NT2/D1 (cell line): ENCODE data around the gene CTIF.

Experiments
- DNase-seq: peaks from one replicate; pipeline ENCODE4 v3.0.0-alpha.2; 2011; ENCODE audit warnings: low read depth, low spot score
- H3K27me3 ChIP-seq: 2 replicates; pipeline ENCODE4 v1.6.0; 2011; ENCODE audit warnings: mild to moderate bottlenecking; ENCODE audit not compliant: insufficient read length, insufficient read depth
- H3K36me3 ChIP-seq: 2 replicates; pipeline ENCODE4 v1.6.1; 2011; ENCODE audit warnings: mild to moderate bottlenecking, low read length, mixed read lengths; ENCODE audit not compliant: insufficient read depth, insufficient read length
- H3K4me1 ChIP-seq: 2 replicates; pipeline ENCODE4 v1.5.1; 2011; ENCODE audit not compliant: insufficient read depth, insufficient read length
- H3K4me3 ChIP-seq: 2 replicates; pipeline ENCODE4 v1.5.1; 2011; ENCODE audit warnings: low read depth; ENCODE audit not compliant: insufficient read length
- H3K9ac ChIP-seq: 2 replicates; pipeline ENCODE4 v1.6.0; 2011; ENCODE audit warnings: low read depth; ENCODE audit not compliant: insufficient read length
- H3K9me3 ChIP-seq: 2 replicates; pipeline ENCODE4 v1.5.1; 2011; ENCODE audit warnings: mild to moderate bottlenecking, low read length; ENCODE audit not compliant: insufficient read depth
- SUZ12 ChIP-seq: IDR thresholded peaks from 2 replicates; pipeline ENCODE4 v1.6.1; 2011; ENCODE audit not compliant: insufficient read length, insufficient read depth; ENCODE audit errors: extremely low read depth
- YY1 ChIP-seq: IDR thresholded peaks from 2 replicates; pipeline ENCODE4 v1.6.1; 2011; ENCODE audit not compliant: insufficient read length, insufficient read depth
- ZNF274 ChIP-seq: IDR thresholded peaks from 2 replicates; pipeline ENCODE4 v1.6.1; 2011; ENCODE audit warnings: mild to moderate bottlenecking, low read depth, low read length

CTIF gene

GRCh38 chr18:48794251-48794970, 255.6 kb downstream of the CTIF start:
- Histone ChIP-seq H3K9ac (no peak overlapping the region), H3K27me3 (no peaks in the 10 kb centered on the region), H3K4me3 (no peak overlapping the region), H3K9me3 (no peaks in the 10 kb centered on the region), H3K36me3 (peaks cover 15% of the 10 kb centered on the region), H3K4me1 (no peaks in the 10 kb centered on the region)
- no peak for DNase-seq
- TF ChIP-seq SUZ12 (no peak), ZNF274 (no peak), YY1 (no peak)

DNA sequence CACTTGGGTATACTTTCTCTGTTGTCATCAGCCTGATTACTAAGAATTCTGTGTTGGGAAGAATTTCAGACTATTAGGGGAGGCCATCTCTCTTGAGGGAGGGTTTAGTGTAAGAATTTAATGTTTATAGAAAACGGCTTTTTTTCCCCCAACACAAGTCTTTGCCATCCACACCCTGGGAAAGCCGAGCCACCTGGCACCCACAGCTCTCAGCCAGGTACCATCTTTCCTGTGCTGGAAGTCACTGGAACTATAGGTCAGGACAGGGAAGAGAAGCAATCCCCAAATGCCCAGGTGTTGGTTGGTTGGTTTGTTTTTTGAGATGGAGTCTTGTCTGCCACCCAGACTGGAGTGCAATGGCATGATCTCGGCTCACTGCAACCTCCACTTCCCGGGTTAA, 256.9 kb downstream of the CTIF start:
- no peak for DNase-seq
- no peak overlapping the region for H3K9ac ChIP-seq
- peaks cover 26% of the 10 kb centered on the region for H3K36me3 ChIP-seq
- no peak overlapping the region for H3K4me3 ChIP-seq
- no peaks in the 10 kb centered on the region for H3K9me3 ChIP-seq
- no peaks in the 10 kb centered on the region for H3K4me1 ChIP-seq
- H3K27me3 ChIP-seq: no peaks in the 10 kb centered on the region
- TF ChIP-seq ZNF274 (no peak), YY1 (no peak), SUZ12 (no peak)

DNA sequence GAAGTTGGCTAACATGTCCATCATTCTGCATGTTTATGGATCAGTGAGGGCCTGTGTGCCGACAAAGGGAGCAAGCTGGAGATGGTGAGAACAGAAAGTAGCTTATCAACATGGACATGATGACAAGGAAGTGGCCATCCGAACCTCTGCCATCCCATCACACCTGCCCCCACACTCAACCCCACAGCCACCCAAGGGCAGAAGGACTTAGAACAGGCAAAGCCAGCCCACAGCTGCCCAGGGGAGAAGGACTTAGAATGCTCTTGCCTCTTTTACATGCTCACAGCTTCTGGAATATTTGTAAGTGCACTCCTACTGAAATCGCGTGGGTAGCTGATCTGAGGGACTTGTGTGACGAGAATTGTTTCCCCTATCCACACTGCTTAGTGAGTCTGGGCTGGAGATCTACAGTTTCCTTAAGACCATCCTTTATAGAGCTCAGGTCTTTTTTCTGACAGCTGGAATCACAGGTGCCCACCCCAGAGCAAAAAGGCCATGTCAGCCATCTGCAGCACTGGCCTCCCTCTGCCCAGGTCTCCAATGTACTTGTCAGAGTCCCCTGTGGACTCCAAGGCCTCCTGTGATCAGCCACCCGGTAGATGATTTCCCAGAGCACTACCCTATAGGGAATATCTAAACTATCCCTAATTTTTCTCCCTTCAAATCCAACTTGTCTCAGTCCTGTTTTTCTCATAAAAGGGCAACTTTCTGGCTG, 257.8 kb downstream of the CTIF start:
- TF ChIP-seq YY1 (no peak), SUZ12 (no peak), ZNF274 (no peak)
- Histone ChIP-seq H3K4me1 (no peaks in the 10 kb centered on the region), H3K4me3 (no peak overlapping the region), H3K9ac (no peak overlapping the region), H3K9me3 (no peaks in the 10 kb centered on the region), H3K27me3 (no peaks in the 10 kb centered on the region), H3K36me3 (peaks cover 24% of the 10 kb centered on the region)
- DNase-seq: no peak

DNA sequence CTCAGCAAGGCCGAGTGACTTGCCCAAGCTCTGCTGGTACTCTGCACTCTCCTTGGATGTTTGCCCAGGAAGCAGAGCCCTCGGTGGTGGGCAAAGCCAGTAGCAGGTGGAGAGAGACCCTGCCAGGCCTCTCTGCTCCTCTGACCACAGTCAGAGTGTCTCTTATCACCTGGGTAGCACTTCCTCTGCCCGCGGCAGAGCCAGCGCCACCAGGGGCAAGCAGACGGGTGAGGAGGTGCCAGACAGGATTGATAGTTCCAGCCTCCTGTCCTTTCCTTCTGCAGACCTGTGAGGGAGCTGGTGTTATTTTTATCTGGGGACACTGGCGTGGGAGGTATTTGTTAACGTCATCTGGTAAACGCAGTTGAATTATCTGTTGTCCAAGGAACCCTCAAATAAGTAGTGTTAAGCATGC, 259.0 kb downstream of the CTIF start:
- DNase-seq: no peak
- H3K9ac ChIP-seq: no peak overlapping the region
- H3K4me1 ChIP-seq: no peaks in the 10 kb centered on the region
- no peak for TF ChIP-seq SUZ12
- TF ChIP-seq YY1: no peak
- no peak for TF ChIP-seq ZNF274
- no peaks in the 10 kb centered on the region for H3K9me3 ChIP-seq
- peaks cover 29% of the 10 kb centered on the region for H3K36me3 ChIP-seq
- H3K27me3 ChIP-seq: no peaks in the 10 kb centered on the region
- no peak overlapping the region for H3K4me3 ChIP-seq

- Histone ChIP-seq H3K27me3 (no peaks in the 10 kb centered on the region), H3K4me1 (no peaks in the 10 kb centered on the region), H3K4me3 (no peak overlapping the region), H3K9ac (no peak overlapping the region), H3K9me3 (no peaks in the 10 kb centered on the region), H3K36me3 (peaks cover 33% of the 10 kb centered on the region)
- DNase-seq: no peak
- TF ChIP-seq YY1 (no peak), ZNF274 (no peak)
These were observed 259.8 kb downstream of the CTIF start for GRCh38 chr18:48798334-48799245.

- DNase-seq: no peak
- Histone ChIP-seq H3K4me1 (no peaks in the 10 kb centered on the region), H3K4me3 (no peak overlapping the region), H3K9me3 (no peaks in the 10 kb centered on the region), H3K27me3 (no peaks in the 10 kb centered on the region), H3K9ac (no peak overlapping the region), H3K36me3 (peaks cover 45% of the 10 kb centered on the region)
- TF ChIP-seq ZNF274 (no peak), SUZ12 (no peak), YY1 (no peak)
These were observed 261.0 kb downstream of the CTIF start for GRCh38 chr18:48799724-48800315.

DNA sequence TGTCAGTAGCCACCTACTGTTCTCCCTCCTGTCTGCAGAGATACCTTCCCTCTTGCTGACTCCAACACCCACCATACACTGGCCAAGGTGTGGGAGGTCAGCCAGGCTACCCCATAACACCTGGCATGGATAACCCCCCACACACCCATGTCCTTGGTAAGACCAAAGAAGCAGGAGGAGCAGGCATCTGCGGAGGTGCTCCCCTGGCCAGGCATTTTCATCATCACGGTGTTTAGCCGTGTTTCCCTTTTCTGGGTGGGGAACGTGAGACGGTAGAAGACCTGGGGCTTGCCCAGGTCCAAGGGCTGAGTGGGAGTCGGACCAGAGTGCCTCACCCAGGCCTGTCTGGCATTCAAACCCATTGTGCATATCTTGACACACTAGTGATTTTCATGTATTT, 261.6 kb downstream of the CTIF start:
- peaks cover 45% of the 10 kb centered on the region for H3K36me3 ChIP-seq
- no peak for DNase-seq
- no peaks in the 10 kb centered on the region for H3K4me1 ChIP-seq
- TF ChIP-seq SUZ12 (no peak), ZNF274 (no peak), YY1 (no peak)
- no peaks in the 10 kb centered on the region for H3K9me3 ChIP-seq
- no peak overlapping the region for H3K4me3 ChIP-seq
- no peaks in the 10 kb centered on the region for H3K27me3 ChIP-seq
- H3K9ac ChIP-seq: no peak overlapping the region
